Activated CD4-positive, alpha-beta T cell treated with anti-CD3 and anti-CD28 coated beads, Interleukin-2, amount 50 U/mL, for 1 hour (primary cell): ENCODE measurements around the gene STXBP2.

Source experiments
- DNase-seq: peaks from one replicate; pipeline ENCODE4 v3.0.0-alpha.2; 2020

Gene STXBP2

DNA sequence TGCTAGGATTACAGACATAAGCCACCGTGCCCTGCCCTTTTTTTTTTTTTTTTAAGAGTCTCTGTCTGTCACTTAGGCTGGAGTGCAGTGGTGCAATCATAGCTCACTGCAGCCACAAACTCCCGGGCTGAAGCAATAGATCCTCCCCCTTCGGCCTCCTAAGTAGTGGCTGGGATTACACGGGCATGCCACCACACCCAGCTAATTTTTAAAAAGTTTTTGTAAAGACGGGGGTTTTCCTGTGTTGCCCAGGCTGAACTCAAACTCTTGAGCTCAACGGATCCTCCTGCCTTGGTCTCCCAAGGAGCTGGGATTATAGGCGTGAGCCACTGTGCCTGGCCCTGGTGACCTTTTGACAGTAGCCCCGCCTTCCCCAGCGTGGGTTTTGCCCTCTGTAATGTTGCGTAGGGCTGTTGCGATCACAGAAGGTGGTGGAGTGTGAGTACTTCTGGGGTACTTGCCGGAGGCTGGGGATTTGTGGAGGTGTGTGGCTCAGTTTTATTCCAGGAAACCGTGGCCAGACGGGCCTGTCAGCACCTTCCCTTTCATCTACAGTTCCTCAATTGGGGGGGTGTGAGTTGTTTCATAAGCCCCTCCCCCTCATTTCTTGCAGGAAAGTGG is 20.3 kb downstream of the STXBP2 start:
- DNase-seq: no peak

DNA sequence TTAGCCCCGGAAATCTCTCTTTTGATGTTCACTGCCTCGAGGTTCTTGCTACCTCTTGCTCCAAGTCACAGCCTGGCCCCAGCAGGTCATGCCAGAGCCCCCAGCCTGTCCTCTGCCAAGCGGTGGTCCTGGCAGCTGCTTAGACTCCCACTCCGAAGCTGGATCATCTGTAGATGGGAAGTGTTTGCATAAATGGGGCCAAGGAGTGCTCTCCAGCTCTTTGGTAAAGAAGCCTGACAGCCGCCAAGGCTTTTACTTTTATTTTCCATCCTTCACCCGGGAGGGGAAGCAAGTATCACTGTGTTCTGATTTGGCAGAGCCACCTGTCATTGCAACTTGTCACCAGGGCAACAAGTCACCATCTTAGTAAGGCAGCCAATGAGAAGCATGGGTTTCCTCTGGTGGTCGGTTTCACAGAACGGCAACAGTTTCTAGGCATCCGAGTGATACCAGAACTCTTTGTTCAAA is 21.3 kb downstream of the STXBP2 start:
- peak; percentile 23 for DNase-seq

- no peak for DNase-seq
Measured at GRCh38 chr19:7661744-7662538, 25.0 kb downstream of the STXBP2 start.

DNA sequence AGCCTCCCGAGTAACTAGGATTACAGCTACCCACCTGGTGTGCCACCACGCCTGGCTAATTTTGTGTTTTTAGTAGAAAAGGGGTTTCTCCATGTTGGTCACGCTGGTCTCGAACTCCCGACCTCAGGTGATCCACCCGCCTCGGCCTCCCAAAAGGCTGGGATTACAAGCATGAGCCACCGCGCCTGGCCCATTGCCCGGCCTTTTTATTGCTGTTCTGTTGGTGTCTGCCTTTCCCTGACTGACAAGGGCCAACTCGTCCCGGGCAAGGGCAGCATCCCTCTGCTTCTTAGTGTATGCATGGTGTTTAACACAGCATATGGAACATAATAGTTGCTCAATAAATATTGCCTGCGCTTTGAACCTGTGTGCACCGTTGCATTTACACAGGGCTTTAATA is 25.7 kb downstream of the STXBP2 start:
- no peak for DNase-seq

DNA sequence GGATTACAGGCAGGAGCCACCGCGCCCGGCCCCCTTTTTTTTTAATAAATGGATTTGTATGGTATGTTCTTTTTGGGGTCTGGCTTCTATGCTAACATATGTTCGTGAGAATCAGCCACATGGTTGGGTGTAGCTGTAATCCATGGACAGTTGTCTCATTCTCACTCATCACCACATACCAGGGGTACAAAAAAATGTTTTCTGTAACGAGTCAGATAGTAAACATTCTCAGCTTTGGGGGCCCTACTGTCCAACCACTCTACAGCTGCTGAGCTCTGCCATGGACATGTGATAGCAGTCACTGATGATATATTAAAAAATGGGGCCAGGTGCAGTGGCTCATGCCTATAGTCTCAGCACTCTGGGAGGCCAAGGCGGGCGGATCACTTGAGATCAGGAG is 26.8 kb downstream of the STXBP2 start:
- DNase-seq: no peak

DNA sequence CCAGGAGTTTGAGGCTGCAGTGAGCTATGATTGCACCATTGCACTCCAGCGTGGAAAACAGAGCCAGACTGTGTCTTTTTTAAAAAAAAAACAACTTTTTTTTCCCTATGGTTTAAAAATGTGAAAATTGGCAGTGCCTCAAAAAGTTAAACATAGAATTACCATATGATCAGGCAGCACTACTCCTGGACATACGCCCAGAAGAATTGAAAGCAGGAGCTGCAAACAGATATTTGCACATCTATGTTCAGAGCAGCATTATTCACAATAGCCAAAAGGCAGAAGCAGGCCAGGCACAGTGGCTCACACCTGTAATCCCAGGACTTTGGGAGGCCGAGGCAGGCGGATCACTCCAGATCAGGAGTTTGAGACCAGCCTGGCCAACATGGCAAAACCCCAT is 28.2 kb downstream of the STXBP2 start:
- DNase-seq: no peak

GRCh38 chr19:7668842-7669241 is 31.9 kb downstream of the STXBP2 start, which contains the start of gene RETN:
Gene RETN, plus strand, starts transcription at chr19:7669049. Its CDS starts 278 bp downstream, at chr19:7669327.
- DNase-seq: no peak

DNA sequence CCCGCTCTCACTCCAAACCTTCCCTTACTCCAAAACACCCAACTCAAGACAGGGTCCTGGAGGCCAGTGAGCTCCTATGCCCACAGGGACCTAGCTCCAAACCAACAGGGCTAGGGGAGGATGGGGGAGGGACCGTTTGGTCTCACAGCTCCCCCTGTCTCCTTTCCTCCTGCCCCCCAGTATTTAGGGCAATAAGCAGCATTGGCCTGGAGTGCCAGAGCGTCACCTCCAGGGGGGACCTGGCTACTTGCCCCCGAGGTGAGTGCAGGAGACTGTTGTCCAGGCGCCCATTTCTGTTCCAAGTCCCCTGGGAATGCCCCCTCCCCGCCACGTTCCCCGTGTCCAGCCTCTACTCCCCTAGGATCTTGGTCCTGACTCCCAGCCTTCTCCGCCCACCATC is 32.7 kb downstream of the STXBP2 start:
- DNase-seq: no peak

- DNase-seq: no peak
Measured at GRCh38 chr19:7670150-7670783, 33.4 kb downstream of the STXBP2 start.

GRCh38 chr19:7670790-7671189 is 33.9 kb downstream of the STXBP2 start:
- no peak for DNase-seq

- no peak for DNase-seq
Measured at GRCh38 chr19:7672522-7672921, 35.6 kb downstream of the STXBP2 start.

DNA sequence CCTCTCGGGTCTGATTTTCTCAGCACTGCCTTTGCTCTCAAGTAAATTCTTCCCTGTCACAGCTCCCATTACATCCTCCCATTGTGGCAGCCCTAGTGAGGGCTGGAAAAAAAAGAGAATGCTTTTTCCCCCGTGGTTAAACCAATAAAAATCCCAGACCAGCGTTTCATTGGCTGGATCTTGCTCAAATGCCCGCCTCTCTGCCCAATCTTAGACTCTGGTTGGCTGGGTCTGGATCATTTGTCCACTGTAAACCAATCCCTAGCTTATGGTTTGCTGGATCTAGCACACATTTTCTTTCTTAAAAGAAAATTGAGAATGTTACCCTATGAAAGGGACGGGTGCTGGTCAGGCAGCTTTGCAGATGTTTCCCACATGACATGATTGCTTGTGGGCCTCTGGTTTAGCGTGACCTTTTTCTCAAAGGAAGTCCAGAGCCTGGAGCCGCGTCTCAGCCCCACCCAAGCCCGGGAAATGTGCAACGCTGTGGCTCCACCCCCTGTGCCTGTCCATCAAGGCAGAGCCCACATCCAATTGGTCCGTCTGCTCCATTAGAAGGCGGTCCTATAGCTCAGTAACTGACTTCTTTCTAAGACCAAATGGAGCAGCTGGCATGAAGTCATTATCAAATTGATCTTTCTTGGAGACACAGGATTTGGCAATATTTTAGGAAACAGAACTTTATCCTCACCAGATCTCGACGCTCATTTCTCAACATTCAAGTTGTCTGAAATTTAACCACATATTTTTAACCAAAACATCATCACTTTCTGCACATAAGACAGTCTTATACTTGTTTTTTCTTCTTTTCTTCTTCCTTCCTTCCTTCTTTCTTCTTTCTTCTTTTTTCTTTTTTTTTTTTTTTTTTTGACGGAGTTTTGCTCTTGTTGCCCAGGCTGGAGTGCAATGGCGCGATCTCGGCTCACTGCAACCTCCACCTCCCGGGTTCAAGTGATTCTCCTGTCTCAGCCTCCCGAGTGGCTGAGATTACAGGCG is 37.4 kb downstream of the STXBP2 start:
- DNase-seq: no peak

- no peak for DNase-seq
Measured at GRCh38 chr19:7676376-7676775, 39.5 kb downstream of the STXBP2 start.

GRCh38 chr19:7676854-7677253 is 39.9 kb downstream of the STXBP2 start, which contains the start of gene MCEMP1:
Gene MCEMP1, plus strand, starts transcription at chr19:7677090. Its CDS starts 31 bp downstream, at chr19:7677121.
- DNase-seq: no peak

GRCh38 chr19:7677669-7678311 is 40.9 kb downstream of the STXBP2 start:
- no peak for DNase-seq

- peak; percentile 66 for DNase-seq
Measured at GRCh38 chr19:7678971-7679751, 42.3 kb downstream of the STXBP2 start.

DNA sequence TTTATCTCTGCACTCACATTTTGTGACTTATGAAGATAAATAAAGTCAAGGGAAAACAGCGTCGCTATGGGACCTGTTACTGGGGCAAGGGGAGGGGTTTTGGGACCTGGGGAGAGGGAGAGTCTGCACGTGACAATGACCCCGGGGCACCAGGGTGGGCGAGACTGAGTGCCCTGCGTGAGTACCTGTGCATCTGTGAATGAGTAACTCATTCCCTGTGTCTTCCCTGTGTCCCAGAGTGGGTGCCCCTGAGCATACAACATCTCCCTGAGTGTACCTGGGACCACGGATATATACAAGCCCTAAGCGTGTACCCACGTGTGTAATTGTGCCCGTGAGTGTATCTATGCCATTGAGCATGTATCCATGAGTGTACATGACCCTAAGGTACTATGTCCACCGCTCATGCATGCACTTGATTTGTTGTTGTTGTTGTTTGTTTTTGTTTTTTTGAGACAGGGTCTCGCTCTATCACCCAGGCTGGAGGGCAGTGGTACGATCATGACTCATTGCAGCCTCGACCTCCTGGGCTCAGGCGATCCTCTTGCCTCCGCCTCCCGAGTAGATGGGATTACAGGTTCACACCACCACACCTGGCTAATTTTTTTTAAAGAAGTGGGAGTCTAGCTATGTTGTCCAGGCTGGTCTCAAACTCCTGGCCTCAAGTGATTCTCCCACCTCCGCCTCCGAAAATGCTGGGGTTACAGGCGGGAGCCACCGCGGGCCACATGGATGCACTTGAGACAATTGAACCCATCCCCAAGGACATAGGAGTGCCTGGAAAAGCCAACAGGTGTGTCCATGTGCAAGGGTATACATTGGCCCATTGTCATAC is 43.1 kb downstream of the STXBP2 start:
- DNase-seq: no peak

DNA sequence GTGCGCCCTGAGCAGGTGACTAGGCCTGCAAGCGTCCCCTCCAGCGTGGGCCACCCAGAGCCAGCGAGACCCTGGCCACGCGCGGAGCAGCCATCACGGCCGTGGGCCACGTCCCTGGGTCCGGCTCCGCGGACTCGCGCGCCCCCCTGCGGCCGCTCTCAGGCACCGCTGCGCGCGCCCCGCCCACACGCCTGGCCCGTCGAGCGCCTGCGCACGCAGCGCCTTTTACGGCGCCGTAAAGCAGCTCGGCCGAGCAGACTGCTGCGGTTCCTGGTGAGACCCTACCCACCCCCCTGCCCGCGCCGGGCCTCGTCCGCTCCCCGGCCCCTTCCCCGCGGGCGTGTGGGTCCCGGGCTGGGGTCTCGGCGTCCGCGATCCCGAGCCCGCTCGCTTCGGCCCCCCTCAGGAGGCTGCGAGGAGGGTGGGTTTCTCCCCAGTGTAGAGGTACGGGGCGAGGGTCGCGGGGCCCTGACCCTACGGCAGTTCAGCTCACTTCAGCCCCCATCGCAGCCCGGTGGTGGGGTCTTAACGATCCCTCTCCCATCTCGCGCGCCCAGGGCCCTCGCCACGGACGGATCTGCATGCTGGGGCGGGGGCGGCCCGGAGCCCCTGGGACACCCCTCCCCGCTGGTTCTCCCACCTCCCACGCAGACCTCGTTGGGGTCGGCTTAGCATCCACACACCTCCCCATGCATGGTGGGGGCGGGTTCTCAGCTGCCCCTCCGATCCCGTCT is 43.9 kb downstream of the STXBP2 start, which contains the start of gene TRAPPC5:
Gene TRAPPC5, plus strand, starts transcription at position 228 of the 734 bp plus-strand sequence. CDS start 1,421 bp downstream, outside the sequence.
- DNase-seq: peak; percentile 84
